ENCODE results near the gene GPR141. TPM values are rescaled to one million over a fixed set of nuclear protein-coding genes. Genes with fewer than 3 reads are reported as not detected.

The GPR141 gene
- total RNA-seq, 5 donors from 2014 or later (not counting 1 experiment from before 2014, with no cell fraction given) = 0.25 to 6.3 (median 0.92) TPM

DNA sequence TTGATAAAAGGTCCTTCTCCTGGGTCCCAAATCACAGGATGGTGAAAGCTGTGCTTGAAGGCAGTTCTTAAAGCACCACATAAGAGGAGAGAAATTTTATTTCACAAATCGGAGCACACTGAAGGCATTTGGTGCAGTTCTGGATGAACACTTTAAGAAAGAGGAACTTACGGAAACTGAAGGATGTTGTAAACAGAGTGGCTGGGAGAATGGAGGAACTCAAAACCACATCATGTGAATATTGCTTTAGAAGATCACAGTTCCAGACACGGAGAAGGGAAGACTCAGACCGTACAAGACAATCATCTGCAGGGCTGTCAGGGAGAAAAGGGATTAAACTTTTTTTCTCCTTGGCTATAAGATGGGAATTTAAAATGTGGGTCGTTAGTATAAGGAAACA, 9.0 kb upstream of the GPR141 start:
- Histone ChIP-seq H3K27me3 (replicated peaks in 1 of 2; ENCODE audit: control insufficient read depth in 2 of 2, extremely low read depth in 1 of 2, insufficient read depth in 2 of 2, low read length in 1 of 2) (no peaks in the 10 kb centered on the region), H3K36me3 (ENCODE audit: control insufficient read depth in 2 of 2, extremely low read depth in 1 of 2, insufficient read depth in 1 of 2, low read length in 1 of 2) (no peaks in the 10 kb centered on the region), H3K9me3 (no peaks in the 10 kb centered on the region), H3K4me3 (ENCODE audit: control insufficient read depth in 1 of 2, extremely low read depth in 1 of 2, low read length in 1 of 2) (no peak overlapping the region), H3K27ac (ENCODE audit: low read length) (no peak overlapping the region), H3K4me1 (ENCODE audit: control insufficient read depth in 1 of 2, extremely low read depth in 1 of 2, insufficient read depth in 2 of 2, low read length in 2 of 2) (no peaks in the 10 kb centered on the region)
- H3K27me3 Mint-ChIP-seq = peaks cover 0 to 12% of the 10 kb centered on the region in 2 donors
- ChIA-PET CTCF (no interaction called here), POLR2A (no interaction called here)
- peaks cover 0 to 5% (median 0%) of the 10 kb centered on the region in 3 donors for H3K4me1 Mint-ChIP-seq
- DNase-seq (no peak), ATAC-seq (replicated peaks in 1 of 4) (no peak)
- H3K27ac Mint-ChIP-seq = no peak overlapping the region
- H3K9me3 Mint-ChIP-seq = no peaks in the 10 kb centered on the region
- WGBS (ENCODE audit: insufficient coverage) = 0% methylated on average over 1 of the region's 5 CpGs
- H3K4me3 Mint-ChIP-seq = no peak overlapping the region
- no peaks in the 10 kb centered on the region for H3K36me3 Mint-ChIP-seq

DNA sequence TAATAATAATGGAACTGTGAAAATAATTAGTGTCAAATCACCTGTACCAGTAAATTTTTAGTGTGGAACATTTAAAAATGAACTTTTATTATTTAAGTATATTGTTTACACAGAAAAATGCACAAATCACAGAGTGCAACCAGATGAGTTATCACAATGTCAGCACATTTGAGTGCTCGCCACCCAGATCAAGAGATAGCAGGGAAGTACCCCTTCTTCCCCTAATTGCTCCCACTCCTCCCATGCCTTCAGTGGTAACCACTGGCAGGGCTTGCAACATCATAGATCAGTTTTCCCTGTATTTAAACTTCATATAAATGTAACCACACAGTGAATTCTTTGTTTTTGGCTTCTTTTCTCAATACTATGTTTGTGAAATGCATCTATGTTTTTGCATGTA, 7.8 kb upstream of the GPR141 start:
- Histone ChIP-seq H3K36me3 (ENCODE audit: control insufficient read depth in 2 of 2, extremely low read depth in 1 of 2, insufficient read depth in 1 of 2, low read length in 1 of 2) (no peaks in the 10 kb centered on the region), H3K27ac (ENCODE audit: low read length) (no peak overlapping the region), H3K9me3 (no peaks in the 10 kb centered on the region), H3K4me1 (ENCODE audit: control insufficient read depth in 1 of 2, extremely low read depth in 1 of 2, insufficient read depth in 2 of 2, low read length in 2 of 2) (no peaks in the 10 kb centered on the region), H3K4me3 (ENCODE audit: control insufficient read depth in 1 of 2, extremely low read depth in 1 of 2, low read length in 1 of 2) (no peak overlapping the region), H3K27me3 (replicated peaks in 1 of 2; ENCODE audit: control insufficient read depth in 2 of 2, extremely low read depth in 1 of 2, insufficient read depth in 2 of 2, low read length in 1 of 2) (no peaks in the 10 kb centered on the region)
- Mint-ChIP-seq H3K27ac (no peak overlapping the region), H3K27me3 (peaks cover 7 to 12% of the 10 kb centered on the region in 2 donors), H3K36me3 (no peaks in the 10 kb centered on the region), H3K4me1 (peaks cover 0 to 5% (median 0%) of the 10 kb centered on the region in 3 donors), H3K9me3 (no peaks in the 10 kb centered on the region), H3K4me3 (no peak overlapping the region)
- no peak for DNase-seq
- ChIA-PET POLR2A (no interaction called here), CTCF (no interaction called here)
- 80% methylated on average over 1 of the region's 1 CpG for WGBS (ENCODE audit: insufficient coverage)
- ATAC-seq (replicated peaks in 1 of 4) = no peak

DNA sequence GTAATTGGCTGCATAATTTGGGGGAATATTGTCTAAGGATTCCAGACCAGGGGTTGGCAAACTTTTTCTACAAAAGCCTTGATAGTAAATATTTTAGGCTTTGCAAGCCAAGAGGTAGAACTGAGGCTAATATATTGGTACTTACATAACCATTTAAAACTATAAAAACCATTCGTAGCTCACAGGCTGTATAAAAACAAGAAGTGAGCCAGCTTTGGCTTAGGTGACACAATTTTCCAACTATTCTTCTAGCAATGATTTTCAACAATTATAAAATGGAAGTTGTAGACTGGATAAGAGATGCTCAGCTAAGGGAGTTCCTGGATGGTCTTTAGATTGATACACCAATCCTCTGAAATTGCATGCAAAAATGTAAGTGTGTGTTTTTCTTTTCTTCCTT, 1.4 kb downstream of the GPR141 start:
- H3K4me1 ChIP-seq (ENCODE audit: control insufficient read depth in 1 of 2, extremely low read depth in 1 of 2, insufficient read depth in 2 of 2, low read length in 2 of 2) = peaks cover 0 to 2% of the 10 kb centered on the region in 2 experiments
- Mint-ChIP-seq H3K4me3 (peak overlapping the region in 1 of 3 donors; percentile 32), H3K36me3 (no peaks in the 10 kb centered on the region), H3K27me3 (peaks cover 7 to 14% of the 10 kb centered on the region in 2 donors), H3K9me3 (no peaks in the 10 kb centered on the region), H3K4me1 (peaks cover 0 to 6% (median 4%) of the 10 kb centered on the region in 3 donors), H3K27ac (no peak overlapping the region)
- H3K27ac ChIP-seq (ENCODE audit: low read length) = no peak overlapping the region
- no peak for ATAC-seq (replicated peaks in 1 of 4)
- no peak for DNase-seq
- H3K36me3 ChIP-seq (ENCODE audit: control insufficient read depth in 2 of 2, extremely low read depth in 1 of 2, insufficient read depth in 1 of 2, low read length in 1 of 2) = no peaks in the 10 kb centered on the region
- peak overlapping the region in 1 of 2 donors; percentile 4 for H3K4me3 ChIP-seq (ENCODE audit: control insufficient read depth in 1 of 2, extremely low read depth in 1 of 2, low read length in 1 of 2)
- no peaks in the 10 kb centered on the region for H3K9me3 ChIP-seq
- ChIA-PET POLR2A (no interaction called here), CTCF (no interaction called here)
- H3K27me3 ChIP-seq (replicated peaks in 1 of 2; ENCODE audit: control insufficient read depth in 2 of 2, extremely low read depth in 1 of 2, insufficient read depth in 2 of 2, low read length in 1 of 2) = no peaks in the 10 kb centered on the region
- WGBS (ENCODE audit: insufficient coverage) = no CpG with 5 or more reads among the region's 1 CpG

DNA sequence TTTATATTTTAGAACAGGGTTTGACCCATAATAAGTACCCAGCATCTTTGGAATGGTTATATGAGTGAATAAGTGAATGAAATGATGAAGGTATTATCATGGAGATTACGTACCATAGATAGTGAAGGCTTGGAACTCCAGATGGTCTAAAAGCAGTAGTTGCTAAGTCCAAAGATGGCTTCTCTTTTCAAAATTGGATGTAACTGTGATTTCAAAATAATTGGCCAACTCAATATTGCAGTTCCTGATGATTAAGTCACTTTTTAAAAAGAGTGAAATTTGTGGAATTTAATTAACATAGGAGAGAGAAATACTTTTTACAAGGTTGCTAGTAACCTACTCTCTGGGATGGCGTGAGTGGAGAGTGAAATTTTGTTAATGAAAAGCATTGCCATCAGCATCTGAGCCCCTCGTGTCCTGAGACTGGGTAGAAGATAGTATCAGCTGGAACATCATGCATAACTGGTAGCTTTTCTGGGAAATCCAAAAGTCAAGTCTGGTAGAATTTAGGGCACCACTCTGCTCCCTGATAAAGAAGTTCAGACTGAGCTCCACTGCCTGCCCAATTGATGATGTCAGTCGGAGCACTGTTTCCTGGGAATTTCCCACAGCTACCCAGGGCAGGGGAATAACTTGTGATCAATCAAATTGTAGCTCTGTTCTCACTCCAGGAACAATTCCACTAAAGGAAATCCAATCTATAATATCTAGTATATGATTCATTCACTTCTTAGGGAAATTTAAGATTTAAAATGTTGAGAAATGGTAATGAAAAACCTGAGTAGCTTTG, 3.2 kb downstream of the GPR141 start:
- WGBS (ENCODE audit: insufficient coverage) = 71% methylated on average over 3 of the region's 4 CpGs
- ChIA-PET POLR2A (no interaction called here), CTCF (no interaction called here)
- H3K4me3 ChIP-seq (ENCODE audit: control insufficient read depth in 1 of 2, extremely low read depth in 1 of 2, low read length in 1 of 2) = no peak overlapping the region
- Mint-ChIP-seq H3K27me3 (peaks cover 4 to 9% of the 10 kb centered on the region in 2 donors), H3K4me3 (no peak overlapping the region), H3K4me1 (peaks cover 0 to 6% (median 4%) of the 10 kb centered on the region in 3 donors), H3K27ac (no peak overlapping the region), H3K36me3 (no peaks in the 10 kb centered on the region), H3K9me3 (no peaks in the 10 kb centered on the region)
- H3K27me3 ChIP-seq (replicated peaks in 1 of 2; ENCODE audit: control insufficient read depth in 2 of 2, extremely low read depth in 1 of 2, insufficient read depth in 2 of 2, low read length in 1 of 2) = no peaks in the 10 kb centered on the region
- peaks cover 0 to 2% of the 10 kb centered on the region in 2 experiments for H3K4me1 ChIP-seq (ENCODE audit: control insufficient read depth in 1 of 2, extremely low read depth in 1 of 2, insufficient read depth in 2 of 2, low read length in 2 of 2)
- H3K36me3 ChIP-seq (ENCODE audit: control insufficient read depth in 2 of 2, extremely low read depth in 1 of 2, insufficient read depth in 1 of 2, low read length in 1 of 2) = no peaks in the 10 kb centered on the region
- ATAC-seq (replicated peaks in 1 of 4) = no peak
- DNase-seq = no peak
- H3K27ac ChIP-seq (ENCODE audit: low read length) = no peak overlapping the region
- no peaks in the 10 kb centered on the region for H3K9me3 ChIP-seq

DNA sequence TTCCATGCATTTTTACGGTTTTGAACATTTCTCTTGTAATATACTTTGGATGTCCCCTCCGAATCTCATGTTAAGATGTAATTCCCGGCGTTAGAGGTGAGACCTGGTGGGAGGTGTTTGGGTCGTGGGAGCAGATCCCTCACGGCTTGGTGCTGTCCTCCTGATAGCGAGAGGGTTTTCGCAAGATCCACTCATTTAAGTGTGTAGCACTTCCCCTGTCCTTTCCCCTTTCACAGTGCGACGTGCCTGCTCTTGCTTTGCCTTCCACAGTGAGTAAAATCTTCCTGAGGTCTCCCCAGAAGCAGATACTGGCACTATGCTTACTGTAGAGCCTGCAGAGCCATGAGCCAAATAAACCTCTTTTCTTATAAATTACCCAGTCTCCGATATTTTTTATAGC, 6.6 kb downstream of the GPR141 start:
- Histone ChIP-seq H3K27me3 (replicated peaks in 1 of 2; ENCODE audit: control insufficient read depth in 2 of 2, extremely low read depth in 1 of 2, insufficient read depth in 2 of 2, low read length in 1 of 2) (peaks cover 0 to 9% of the 10 kb centered on the region in 2 experiments), H3K27ac (ENCODE audit: low read length) (no peak overlapping the region), H3K4me3 (ENCODE audit: control insufficient read depth in 1 of 2, extremely low read depth in 1 of 2, low read length in 1 of 2) (no peak overlapping the region), H3K36me3 (ENCODE audit: control insufficient read depth in 2 of 2, extremely low read depth in 1 of 2, insufficient read depth in 1 of 2, low read length in 1 of 2) (no peaks in the 10 kb centered on the region), H3K9me3 (no peaks in the 10 kb centered on the region), H3K4me1 (ENCODE audit: control insufficient read depth in 1 of 2, extremely low read depth in 1 of 2, insufficient read depth in 2 of 2, low read length in 2 of 2) (no peaks in the 10 kb centered on the region)
- ChIA-PET CTCF (no interaction called here), POLR2A (no interaction called here)
- Mint-ChIP-seq H3K4me3 (peak overlapping the region in 1 of 3 donors; percentile 9), H3K27ac (no peak overlapping the region), H3K36me3 (no peaks in the 10 kb centered on the region), H3K4me1 (no peaks in the 10 kb centered on the region), H3K9me3 (peaks cover 0 to 4% (median 3%) of the 10 kb centered on the region in 3 donors), H3K27me3 (peaks cover 4 to 7% of the 10 kb centered on the region in 2 donors)
- 73% methylated on average over 6 of the region's 11 CpGs for WGBS (ENCODE audit: insufficient coverage)
- no peak for ATAC-seq (replicated peaks in 1 of 4)
- no peak for DNase-seq

DNA sequence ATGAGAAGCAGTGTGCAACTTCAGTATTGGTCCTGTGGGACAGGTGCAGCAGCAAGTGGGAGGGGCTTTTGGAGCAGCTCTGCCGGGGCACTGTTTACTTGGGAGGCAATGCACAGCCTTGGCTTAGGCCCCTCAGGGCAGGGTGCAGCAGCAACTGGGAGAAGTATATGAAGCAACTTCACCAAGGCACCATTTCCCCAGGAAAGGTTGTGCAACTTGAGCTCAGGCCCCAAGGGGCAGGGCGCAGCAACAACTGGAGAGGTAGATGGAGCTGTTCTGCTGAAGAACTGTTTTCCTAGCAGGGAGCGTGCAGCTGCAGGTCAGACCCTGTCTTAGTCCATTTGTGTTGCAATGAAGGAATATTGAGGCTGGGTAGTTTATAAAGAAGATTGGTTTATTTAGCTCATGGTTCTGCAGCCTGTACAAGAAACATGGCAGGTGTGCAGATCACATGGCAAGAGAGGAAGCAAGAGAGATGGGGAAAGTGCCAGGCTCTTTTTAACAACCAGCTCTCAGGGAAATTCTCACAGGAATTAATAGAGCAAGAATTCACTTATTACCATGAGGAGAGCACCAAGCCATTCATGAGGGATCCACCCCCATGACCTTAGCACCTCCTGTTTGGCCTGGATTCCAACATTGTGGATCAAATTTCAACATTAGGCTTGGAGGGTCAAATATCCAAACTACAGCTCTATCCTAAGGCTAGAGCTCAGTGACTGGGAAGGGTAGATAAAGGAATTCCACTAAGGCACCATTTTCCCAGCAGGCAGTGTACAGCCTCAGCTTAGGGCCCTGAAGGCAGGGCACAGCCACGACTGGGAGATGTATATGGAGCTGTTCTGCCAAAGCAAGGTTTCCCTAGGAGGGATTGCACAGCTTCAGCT, 10.9 kb downstream of the GPR141 start:
- DNase-seq (no peak), ATAC-seq (replicated peaks in 1 of 4) (no peak)
- Histone ChIP-seq H3K4me3 (ENCODE audit: control insufficient read depth in 1 of 2, extremely low read depth in 1 of 2, low read length in 1 of 2) (no peak overlapping the region), H3K36me3 (ENCODE audit: control insufficient read depth in 2 of 2, extremely low read depth in 1 of 2, insufficient read depth in 1 of 2, low read length in 1 of 2) (no peaks in the 10 kb centered on the region), H3K27me3 (replicated peaks in 1 of 2; ENCODE audit: control insufficient read depth in 2 of 2, extremely low read depth in 1 of 2, insufficient read depth in 2 of 2, low read length in 1 of 2) (peaks cover 0 to 11% of the 10 kb centered on the region in 2 experiments), H3K4me1 (ENCODE audit: control insufficient read depth in 1 of 2, extremely low read depth in 1 of 2, insufficient read depth in 2 of 2, low read length in 2 of 2) (no peaks in the 10 kb centered on the region), H3K9me3 (no peaks in the 10 kb centered on the region), H3K27ac (ENCODE audit: low read length) (no peak overlapping the region)
- no peak overlapping the region for H3K4me3 Mint-ChIP-seq
- POLR2A ChIA-PET = interaction anchor here in 1 of 2 donors (0.5 kb wide), 1 partner anchor 126 kb away, joined by 3 read pairs; no protein-coding TSS in a partner anchor
- no peaks in the 10 kb centered on the region for H3K4me1 Mint-ChIP-seq
- H3K9me3 Mint-ChIP-seq = peaks cover 0 to 4% (median 3%) of the 10 kb centered on the region in 3 donors
- CTCF ChIA-PET = no interaction called here
- H3K36me3 Mint-ChIP-seq = no peaks in the 10 kb centered on the region
- no peak overlapping the region for H3K27ac Mint-ChIP-seq
- WGBS (ENCODE audit: insufficient coverage) = 79% methylated on average over 4 of the region's 4 CpGs
- H3K27me3 Mint-ChIP-seq = peaks cover 3 to 10% of the 10 kb centered on the region in 2 donors

Measured in T-cell (primary cell).